ENCODE measurements around the gene SGMS1.

GRCh38 chr10:50470798-50471582, 152.8 kb downstream of the SGMS1 start:
- TF ChIP-seq MXI1 (IDR thresholded peaks at IDR 0.05; ENCODE audit: low read depth, low read length): no peak
- no peak for TF ChIP-seq CTCF (IDR thresholded peaks at IDR 0.05)
- no peak for TF ChIP-seq USF2 (IDR thresholded peaks at IDR 0.05; ENCODE audit: borderline replicate concordance, low read depth, low read length)
- TF ChIP-seq, protein P1, sequence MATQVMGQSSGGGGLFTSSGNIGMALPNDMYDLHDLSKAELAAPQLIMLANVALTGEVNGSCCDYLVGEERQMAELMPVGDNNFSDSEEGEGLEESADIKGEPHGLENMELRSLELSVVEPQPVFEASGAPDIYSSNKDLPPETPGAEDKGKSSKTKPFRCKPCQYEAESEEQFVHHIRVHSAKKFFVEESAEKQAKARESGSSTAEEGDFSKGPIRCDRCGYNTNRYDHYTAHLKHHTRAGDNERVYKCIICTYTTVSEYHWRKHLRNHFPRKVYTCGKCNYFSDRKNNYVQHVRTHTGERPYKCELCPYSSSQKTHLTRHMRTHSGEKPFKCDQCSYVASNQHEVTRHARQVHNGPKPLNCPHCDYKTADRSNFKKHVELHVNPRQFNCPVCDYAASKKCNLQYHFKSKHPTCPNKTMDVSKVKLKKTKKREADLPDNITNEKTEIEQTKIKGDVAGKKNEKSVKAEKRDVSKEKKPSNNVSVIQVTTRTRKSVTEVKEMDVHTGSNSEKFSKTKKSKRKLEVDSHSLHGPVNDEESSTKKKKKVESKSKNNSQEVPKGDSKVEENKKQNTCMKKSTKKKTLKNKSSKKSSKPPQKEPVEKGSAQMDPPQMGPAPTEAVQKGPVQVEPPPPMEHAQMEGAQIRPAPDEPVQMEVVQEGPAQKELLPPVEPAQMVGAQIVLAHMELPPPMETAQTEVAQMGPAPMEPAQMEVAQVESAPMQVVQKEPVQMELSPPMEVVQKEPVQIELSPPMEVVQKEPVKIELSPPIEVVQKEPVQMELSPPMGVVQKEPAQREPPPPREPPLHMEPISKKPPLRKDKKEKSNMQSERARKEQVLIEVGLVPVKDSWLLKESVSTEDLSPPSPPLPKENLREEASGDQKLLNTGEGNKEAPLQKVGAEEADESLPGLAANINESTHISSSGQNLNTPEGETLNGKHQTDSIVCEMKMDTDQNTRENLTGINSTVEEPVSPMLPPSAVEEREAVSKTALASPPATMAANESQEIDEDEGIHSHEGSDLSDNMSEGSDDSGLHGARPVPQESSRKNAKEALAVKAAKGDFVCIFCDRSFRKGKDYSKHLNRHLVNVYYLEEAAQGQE (IDR thresholded peaks at IDR 0.05; ENCODE audit: low read depth, low read length): no peak
- TF ChIP-seq RAD21 (IDR thresholded peaks at IDR 0.05; ENCODE audit: low read length): no peak
